Skin of body (tissue), 2 donors: ENCODE results near the gene S100PBP. TPM values are rescaled to one million over a fixed set of nuclear protein-coding genes. Genes with fewer than 3 reads are reported as not detected.
"Not testable (repeated sequence)": the region's sequence is repeated elsewhere in the genome, so short reads cannot be mapped to it uniquely, and the experiment has no call there.

Experiments used
- DNase-seq: peaks from one replicate; lab custom pipeline; 2025; lab: John Stamatoyannopoulos, UW
- total RNA-seq: library from RNA; depleted of rRNA; stranded (reverse); fragments of >200 nt; gene quantifications from one replicate; pipeline ENCODE4 v1.2.3, GENCODE V29; 2014

S100PBP gene
- total RNA-seq, 1 donor from 2014 or later: 29.7 TPM

GRCh38 chr1:32899586-32900296 is 82.3 kb downstream of the S100PBP start:
- DNase-seq: no peak

DNA sequence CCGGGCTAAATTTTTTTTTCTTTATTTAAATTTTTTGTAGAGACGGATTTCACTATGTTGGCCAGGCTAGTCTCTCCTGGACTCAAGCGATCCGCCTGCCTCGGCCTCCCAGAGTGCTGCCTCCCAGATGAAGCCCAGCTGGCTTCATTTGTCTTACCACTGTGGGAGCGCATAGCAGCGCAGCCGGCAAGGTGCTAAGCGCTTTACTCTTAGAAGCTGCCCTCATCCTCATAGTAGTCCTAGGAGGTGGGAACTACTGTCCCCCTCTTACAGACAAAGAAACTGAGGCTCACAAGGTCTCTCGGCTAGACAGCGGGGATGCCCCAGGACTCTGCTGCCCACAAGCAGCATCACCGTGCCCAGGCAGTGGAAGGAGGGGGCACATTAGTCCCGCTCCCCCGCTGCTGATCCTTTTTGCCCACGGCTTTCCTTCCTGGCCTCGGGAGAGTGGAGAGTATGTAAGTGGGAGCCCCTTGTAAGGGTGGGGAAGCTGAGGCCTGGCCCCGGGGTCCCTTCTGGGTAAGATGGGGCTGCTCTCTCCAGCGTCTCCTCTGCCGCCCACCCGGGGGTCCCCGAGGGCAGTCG is 83.0 kb downstream of the S100PBP start:
- DNase-seq: no peak

- no peak for DNase-seq
Observed at GRCh38 chr1:32900956-32901822, 83.7 kb downstream of the S100PBP start, which contains the start of gene TMEM54. Gene TMEM54 (minus strand): TSS chr1:32901389. CDS start chr1:32901238, 151 bp downstream.

DNA sequence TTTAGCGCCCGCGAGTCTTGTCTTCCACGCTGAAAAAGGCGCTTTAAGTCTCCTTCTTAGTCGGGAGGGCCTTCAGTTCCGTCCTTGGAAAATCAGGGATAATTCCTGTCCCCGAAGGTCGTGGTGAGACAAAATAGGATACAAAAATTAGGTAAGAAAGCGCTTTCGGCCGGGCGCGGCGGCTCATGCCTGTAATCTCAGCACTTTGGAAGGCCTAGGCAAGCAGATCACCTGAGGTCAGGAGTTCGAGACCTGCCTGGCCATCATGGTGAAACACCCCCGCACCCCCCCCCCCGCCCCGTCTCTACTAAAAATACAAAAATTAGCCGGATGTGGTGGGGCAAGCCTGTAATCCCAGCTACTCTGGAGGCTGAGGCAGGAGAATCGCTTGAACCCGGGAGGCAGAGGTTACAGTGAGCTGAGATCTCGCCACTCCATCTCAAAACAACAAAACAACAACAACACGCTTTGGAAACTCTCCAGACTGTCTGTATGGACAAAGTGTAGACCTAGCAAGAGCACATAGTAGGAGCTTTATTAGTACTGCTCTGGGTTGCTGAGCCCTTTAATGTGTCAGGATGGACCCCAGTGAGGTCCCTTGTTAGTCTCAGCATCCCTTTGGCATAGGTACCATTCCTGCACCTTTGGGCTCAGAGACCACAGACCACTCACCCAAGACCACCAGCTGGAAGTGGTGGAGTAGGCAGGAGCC is 84.5 kb downstream of the S100PBP start:
- no peak for DNase-seq

- no peak for DNase-seq
Observed at GRCh38 chr1:32902535-32902920, 85.1 kb downstream of the S100PBP start.

GRCh38 chr1:32903991-32904785 is 86.7 kb downstream of the S100PBP start:
- no peak for DNase-seq

- DNase-seq: no peak
Observed at GRCh38 chr1:32904797-32905196, 87.3 kb downstream of the S100PBP start.

- DNase-seq: not testable (repeated sequence)
Observed at GRCh38 chr1:32905588-32905987, 88.1 kb downstream of the S100PBP start.

GRCh38 chr1:32906654-32907053 is 89.2 kb downstream of the S100PBP start:
- no peak for DNase-seq

- no peak for DNase-seq
Observed at GRCh38 chr1:32907435-32907834, 90.0 kb downstream of the S100PBP start.

Other genes with a start within 250 kb of the S100PBP start
- 20.3 TPM for gene ZBTB8OS, start 167.1 kb upstream of the S100PBP start, total RNA-seq
- 109 TPM for gene RBBP4, start 166.4 kb upstream of the S100PBP start, total RNA-seq
- gene SYNC, start 114.9 kb upstream of the S100PBP start, total RNA-seq: 9.3 TPM
- 45.4 TPM for gene YARS1, start 295 bp upstream of the S100PBP start, total RNA-seq
- gene FNDC5, start 53.3 kb downstream of the S100PBP start, total RNA-seq: 25.4 TPM
- not detected for gene HPCA, start 68.8 kb downstream of the S100PBP start, total RNA-seq
- 18.3 TPM for gene TMEM54, start 83.7 kb downstream of the S100PBP start, total RNA-seq
- 9.7 TPM for gene RNF19B, start 147.2 kb downstream of the S100PBP start, total RNA-seq
- gene AK2, start 219.2 kb downstream of the S100PBP start, total RNA-seq: 65.9 TPM